ENCODE results near the gene CDYL.
A peak's percentile ranks its signal among the peaks of the same experiment; 100 is the strongest.

CDYL gene

GRCh38 chr6:4772750-4773149, 3.5 kb upstream of the CDYL start:
- no peak for DNase-seq
- intact Hi-C loops (cut with DNase I) = no loop called here

DNA sequence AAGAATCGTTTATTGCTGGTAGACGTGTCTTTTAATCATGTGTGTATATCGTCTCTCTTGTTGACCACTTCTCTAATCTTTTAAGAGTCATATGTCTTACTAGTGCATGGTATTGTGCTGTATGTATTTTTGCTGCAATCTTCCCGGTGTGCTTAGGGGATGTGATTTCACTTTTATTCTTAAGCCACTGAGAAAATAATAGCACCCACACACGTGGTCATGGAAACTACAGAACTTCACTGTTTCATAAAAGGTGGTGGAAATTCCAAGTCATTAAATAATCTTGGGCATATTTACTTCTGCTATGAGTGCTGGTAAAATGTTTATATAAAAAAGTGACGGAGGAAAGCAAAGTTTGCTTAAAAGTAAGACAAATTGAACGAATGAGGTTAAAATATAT, 3.0 kb upstream of the CDYL start:
- intact Hi-C loops (cut with DNase I) = no loop called here
- DNase-seq = no peak

DNA sequence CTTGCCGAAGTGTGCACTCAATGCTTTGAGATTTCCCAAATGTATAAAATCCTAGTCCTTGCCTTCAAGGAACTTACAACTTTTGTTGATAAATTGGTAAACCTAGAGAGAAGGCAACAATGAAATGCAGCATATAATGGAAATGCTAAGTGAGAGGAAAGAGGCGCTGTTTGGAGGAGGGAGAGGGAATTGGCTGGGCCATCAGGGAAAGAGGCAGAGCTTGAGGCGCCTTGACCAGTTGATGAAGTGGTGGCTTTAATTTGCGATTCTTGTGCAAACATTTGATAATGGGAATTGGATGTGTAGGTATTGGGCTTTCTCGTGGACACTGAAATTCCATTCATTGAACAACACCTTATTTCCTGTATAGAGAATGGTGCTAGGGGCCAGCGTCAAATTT, 1.9 kb upstream of the CDYL start:
- intact Hi-C loops (cut with DNase I) = no loop called here
- DNase-seq = no peak

DNA sequence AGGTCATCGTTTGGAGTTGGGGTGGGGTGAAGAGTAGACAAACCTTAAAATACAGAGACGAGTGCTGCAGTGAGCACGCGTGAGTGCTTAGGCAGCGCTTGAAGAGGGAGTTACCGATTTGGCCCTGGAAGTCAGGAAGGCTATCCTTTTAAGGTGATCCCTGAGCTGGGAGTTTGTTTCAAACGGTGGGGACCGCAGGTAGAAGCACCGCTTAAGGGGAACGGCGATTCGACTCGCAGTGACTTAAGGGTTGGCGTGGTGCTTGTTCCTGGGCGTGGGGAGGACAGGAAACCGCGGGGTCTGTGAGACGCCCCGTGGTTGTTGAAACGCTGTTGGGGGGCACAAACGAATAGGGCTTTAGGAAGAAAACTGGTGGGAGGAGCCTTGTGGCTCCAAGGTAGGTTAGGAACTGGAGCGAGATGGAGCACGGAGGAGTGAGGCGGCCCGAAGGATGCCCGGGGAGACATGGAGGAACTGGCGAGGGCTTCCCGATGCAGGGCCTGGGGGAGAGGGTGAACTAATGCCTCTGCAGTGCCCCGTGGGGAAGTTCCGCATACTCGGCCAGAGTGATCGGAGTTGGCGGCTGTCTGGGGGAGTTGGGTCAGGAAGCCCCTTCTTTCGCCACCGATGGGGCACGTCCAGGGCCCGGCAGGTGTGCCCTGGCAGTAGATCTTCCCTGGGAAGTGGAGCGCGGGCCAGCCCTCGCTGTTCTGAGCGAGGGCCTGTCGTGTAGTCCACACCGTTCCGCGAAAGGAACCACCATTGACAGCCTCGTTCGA, 1.3 kb upstream of the CDYL start:
- intact Hi-C loops (cut with DNase I) = loop anchor here (5.0 kb wide), 1 partner anchor 168 kb away; no protein-coding TSS in a partner anchor
- DNase-seq = peak in 28 of 42 donors; percentile 5 to 52 (median 20)

DNA sequence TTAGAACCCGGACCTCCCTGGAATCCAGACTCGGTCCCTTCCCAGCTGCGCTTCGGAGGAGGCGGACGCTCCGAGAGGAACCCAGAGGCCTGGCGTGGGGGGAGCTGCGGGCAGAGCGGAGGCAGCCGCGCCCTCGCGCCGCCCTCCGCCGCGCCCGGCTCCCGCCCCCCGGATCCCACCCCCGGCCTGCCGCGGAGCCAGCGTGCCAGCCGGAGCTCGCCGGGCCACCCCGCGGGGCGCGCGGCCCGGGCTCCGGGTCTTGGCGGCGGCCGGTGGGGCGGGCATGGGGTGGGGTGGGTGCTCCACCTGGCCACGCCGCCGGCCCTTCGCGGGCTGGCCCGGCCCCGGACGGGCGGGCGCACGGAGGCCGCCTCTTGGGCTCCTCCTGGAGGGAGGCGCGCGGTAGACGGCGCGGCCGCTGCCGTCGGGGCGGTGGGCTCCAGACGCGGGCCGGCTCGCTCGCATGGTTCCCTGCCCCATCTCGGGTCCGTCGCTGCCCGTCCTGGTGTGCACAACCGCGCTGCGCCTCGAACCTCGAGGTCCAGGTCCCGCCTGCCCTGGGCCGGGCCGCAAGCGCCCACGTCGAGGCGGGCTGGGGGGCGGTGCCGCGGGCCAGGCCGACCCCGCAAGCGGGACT, 592 bp upstream of the CDYL start:
- peak in 40 of 42 donors; percentile 19 to 84 (median 62) for DNase-seq
- intact Hi-C loops (cut with DNase I) = loop anchor here (5.0 kb wide), 1 partner anchor 168 kb away; no protein-coding TSS in a partner anchor

GRCh38 chr6:4776493-4777393, 539 bp downstream of the CDYL start:
- DNase-seq = peak in 29 of 42 donors; percentile 3 to 62 (median 24)
- intact Hi-C loops (cut with DNase I) = loop anchor here (5.0 kb wide), 1 partner anchor 169 kb away; no protein-coding TSS in a partner anchor

DNA sequence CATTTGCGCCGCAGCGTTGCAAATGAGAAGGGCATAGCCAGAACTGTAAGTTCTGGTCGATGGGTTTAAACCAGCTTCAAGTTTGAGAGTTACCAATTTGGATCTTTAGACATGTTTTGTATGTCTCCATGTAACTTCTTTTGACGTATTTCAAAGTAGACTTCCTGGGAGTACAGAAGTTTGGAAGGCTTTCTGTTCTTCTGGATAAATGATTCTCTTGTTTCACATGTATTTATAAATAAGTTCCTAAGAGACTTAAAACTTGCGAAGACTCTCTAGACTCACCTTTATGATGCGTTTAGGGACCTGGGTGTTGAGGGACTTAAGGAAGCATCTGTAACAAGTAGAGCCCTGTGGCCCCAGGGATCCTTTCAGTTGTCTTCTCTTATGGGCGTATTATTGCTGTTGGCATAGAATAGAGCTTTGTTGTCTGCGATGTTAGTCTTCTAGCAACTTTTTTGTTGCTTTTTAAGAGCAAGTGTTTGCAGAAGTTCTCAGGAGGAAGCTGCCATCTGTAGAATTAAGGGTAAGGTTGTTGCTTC, 1.3 kb downstream of the CDYL start:
- intact Hi-C loops (cut with DNase I) = loop anchor here (5.0 kb wide), 1 partner anchor 170 kb away; no protein-coding TSS in a partner anchor
- DNase-seq = no peak

DNA sequence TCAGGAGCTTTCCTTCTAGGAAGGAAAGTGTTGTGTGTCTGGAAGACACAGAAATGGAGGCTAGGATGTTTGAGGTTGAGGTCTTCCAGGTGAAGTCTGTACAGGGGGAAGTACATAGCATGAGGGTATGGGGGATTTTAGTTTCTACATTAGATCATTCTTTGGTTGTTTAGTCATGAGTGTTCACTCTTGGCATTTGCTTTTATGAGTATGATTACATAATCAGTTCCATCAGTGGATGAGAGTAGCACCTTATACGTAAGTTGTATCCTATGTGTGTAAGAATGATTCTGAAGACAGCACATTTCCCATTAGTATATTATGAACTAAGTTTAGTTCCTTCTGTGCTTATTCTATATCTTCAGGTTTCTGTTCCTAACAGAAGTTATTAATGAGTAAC, 1.9 kb downstream of the CDYL start:
- intact Hi-C loops (cut with DNase I) = loop anchor here (5.0 kb wide), 1 partner anchor 171 kb away; no protein-coding TSS in a partner anchor
- no peak for DNase-seq

GRCh38 chr6:4780360-4780812, 4.2 kb downstream of the CDYL start:
- intact Hi-C loops (cut with DNase I) = no loop called here

DNA sequence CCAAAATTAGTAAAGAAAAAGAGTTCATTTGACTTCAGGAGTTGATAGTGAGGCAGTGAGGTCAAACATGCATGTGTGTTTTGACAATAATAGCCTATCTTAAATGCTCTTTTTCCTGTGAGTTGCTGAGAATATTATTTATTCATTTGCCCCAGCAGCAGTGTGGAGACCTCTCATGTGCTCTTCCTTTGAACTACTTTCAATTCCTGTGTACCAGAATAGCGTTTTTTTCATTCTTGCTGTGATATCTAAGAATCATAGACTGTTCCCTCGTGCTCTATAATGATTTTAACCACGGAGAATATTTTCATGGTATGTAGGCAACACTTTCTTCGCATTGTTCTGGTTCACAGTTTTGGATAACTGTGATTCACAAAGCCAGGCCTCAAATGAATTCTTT, 5.2 kb downstream of the CDYL start:
- intact Hi-C loops (cut with DNase I) = no loop called here
- DNase-seq = no peak

More at GRCh38 chr6:4780360-4780812, 4.2 kb downstream of the CDYL start:
- DNase-seq = peak in 18 of 42 donors; percentile 21 to 68 (median 42)

GRCh38 chr6:4781967-4782575, 5.9 kb downstream of the CDYL start:
- DNase-seq = no peak
- intact Hi-C loops (cut with DNase I) = no loop called here

- no peak for DNase-seq
- intact Hi-C loops (cut with DNase I) = no loop called here
Observed at GRCh38 chr6:4786996-4787395, 10.8 kb downstream of the CDYL start.

DNA sequence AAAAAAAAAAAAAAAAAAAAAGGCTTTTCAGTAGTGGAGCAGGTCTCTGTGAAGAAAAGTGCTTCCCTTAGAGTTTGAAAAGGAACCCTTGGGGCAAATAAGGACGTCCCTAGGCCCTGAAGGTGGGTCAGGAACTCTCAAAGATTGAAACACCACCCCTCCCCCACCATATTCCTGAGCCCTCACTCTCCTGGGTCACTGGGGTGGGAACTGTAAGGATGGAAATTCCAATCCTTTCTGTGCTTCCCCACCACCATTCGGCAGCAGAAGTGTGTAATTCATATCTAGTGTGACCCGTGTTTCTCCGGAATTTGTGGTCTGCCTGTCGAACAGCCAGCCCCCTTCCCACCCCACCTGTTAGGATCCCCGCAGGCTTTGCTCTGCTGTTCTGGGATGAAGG, 12.3 kb downstream of the CDYL start:
- DNase-seq = no peak
- intact Hi-C loops (cut with DNase I) = no loop called here

DNA sequence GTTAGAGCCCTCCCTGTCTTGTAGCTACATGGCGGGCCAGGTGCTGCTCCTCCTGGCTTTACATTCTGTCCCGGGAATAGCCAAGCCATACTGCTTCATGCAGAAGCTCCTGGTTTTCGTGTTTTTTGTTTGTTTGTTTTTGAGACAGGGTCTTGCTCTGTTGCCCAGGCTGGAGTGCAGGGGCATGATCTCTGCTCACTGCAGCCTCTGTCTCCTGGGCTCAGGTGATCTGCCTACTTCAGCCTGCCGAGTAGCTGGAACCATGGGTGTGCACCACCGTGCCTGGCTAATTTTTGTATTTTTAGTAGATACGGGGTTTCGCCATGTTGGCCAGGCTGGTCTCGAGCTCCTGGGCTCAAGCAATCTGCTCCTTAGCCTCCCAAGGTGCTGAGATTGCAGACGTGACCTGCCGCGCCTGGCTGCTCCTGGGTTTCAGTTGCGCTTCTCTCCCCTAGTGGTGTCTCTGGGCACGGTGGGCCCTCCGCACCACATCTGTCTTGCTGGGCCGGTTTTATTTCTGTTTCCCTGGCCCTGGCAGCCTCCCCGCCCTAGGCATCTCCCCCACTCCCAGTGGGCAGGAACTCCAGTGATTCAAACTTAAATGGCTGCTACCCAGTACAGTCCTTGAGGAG, 12.9 kb downstream of the CDYL start:
- intact Hi-C loops (cut with DNase I) = no loop called here
- DNase-seq = no peak

GRCh38 chr6:4790158-4790899, 14.1 kb downstream of the CDYL start:
- no peak for DNase-seq
- intact Hi-C loops (cut with DNase I) = no loop called here

DNA sequence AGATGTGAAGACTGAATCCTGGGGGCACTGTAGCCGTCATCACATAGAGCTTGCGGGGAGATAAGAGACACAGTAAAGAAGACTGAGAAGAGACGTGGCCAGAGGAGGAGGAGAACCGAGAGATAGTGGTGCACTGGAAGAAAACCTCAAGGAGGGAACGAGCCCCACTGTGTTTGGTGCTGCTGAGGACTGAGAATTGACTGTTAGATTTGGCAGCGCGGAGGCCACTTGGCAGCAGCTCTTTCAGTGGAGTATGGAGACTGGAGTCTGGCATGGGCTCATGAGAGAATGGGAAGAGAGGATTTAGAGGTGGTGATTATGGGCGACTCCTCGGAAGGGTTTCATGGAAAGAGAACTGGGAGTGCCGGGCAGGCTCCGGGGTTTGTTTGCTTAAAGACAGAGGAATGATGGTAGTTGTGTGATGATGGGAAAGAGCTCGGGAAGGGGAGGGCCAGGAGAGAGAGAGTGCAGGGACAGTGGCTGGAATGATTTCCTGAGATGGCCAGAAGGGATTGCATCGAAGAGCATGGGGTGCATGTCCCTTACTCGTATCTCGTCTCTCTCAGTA, 18.0 kb downstream of the CDYL start:
- peak in 23 of 42 donors; percentile 15 to 69 (median 34) for DNase-seq
- intact Hi-C loops (cut with DNase I) = no loop called here

DNA sequence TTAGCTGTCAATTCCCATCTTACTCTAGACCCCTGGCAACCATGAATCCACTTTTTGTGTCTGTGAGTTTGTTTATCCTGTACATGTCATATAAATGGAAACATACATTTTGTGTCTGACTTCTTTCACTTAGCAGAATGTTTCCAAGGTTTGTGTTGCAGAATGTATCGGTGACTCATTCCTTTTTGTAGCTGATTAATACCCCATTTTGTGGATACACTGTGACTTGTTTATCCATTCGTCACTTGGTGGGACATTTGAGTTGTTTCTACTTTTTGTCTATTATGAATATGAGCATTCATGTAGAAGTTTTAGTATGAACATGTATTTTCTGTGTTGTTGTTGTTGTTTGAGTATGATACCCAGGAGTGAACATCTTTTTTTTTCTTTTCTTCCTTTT, 21.4 kb downstream of the CDYL start:
- intact Hi-C loops (cut with DNase I) = no loop called here
- DNase-seq = no peak

All from head of caudate nucleus (tissue), 42 donors.